ENCODE measurements around the gene SSR4.

SSR4 gene

DNA sequence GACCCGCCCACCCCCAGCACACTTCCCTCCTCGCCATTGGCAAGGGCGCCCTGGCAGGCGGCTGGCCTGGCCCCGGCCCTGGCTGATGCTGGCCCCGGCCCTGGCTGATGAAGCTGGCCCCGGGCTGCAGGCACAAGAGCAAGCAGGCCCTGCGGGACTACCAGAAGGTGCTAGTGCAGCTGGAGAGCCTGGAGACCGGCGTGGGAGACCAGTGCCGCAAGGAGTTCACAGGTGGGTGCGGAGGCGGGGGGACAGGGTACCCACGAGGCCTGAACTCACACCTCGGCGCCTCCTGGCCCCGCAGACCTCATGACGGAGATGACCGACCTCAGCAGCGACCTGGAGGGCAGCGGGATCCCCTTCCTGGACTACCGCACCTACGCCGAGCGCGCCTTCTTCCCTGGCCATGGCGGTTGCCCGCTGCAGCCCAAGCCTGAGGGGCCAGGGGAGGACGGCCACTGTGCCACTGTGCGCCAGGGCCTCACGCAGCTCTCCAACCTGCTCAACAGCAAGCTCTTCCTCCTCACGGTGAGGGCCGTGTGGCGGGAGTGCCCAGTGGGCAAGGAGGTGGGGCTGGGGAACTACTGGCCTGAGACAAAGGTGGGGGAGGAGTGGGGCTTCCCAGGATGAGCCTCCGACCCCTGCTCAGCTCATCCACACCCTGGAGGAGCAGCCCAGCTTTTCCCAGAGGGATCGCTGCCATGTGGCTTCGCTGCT is 19.7 kb upstream of the SSR4 start (continued):
- no peak for TF ChIP-seq ZNF221 (tag by site-specific recombination; IDR thresholded peaks at IDR 0.05; ENCODE audit: borderline replicate concordance)
- TF ChIP-seq ZNF19 (tag by site-specific recombination; IDR thresholded peaks at IDR 0.05; ENCODE audit: low read depth): no peak

DNA sequence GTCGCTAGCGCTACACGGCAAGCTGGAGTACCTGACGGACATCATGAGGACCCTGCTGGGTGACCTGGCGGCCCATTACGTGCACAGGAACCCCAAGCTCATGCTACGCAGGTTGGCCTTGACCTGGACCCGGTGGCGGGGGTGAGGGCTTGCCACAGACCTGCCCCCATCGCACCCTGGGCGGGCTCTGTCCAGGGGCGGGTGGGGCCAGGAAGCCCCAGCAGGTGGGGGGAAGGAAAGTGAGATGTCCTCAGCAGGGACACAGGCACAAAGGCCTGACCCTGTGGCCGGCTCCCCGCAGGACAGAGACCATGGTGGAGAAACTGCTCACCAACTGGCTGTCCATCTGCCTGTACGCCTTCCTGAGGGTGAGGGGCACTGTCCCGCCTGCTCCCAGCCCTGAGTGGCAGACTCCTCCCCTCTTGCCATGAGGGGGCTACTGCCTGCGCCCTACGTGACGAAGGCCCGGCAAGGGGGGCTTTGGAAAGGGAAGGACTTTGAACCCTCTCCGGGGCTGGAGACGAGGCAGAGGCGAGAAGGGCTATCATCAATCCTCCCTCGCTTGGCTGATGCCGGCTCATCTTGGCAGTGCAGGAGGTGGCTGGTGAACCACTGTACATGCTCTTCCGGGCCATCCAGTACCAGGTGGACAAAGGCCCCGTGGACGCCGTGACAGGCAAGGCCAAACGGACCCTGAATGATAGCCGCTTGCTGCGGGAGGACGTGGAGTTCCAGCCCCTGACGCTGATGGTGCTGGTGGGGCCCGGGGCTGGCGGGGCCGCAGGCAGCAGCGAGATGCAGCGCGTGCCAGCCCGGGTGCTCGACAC is 19.0 kb upstream of the SSR4 start:
- ChIA-PET POLR2A (no interaction called here), CTCF (no interaction called here)
- no peaks in the 10 kb centered on the region for H3K9me3 ChIP-seq (ENCODE audit: control insufficient read depth, insufficient read depth, low read depth, low read length)
- TF ChIP-seq OSR2 (tag by site-specific recombination; IDR thresholded peaks at IDR 0.05) (no peak), KLF8 (tag by site-specific recombination; IDR thresholded peaks at IDR 0.05) (peak; percentile 8; the same call in 1 of the 2 replicates)
- no peak overlapping the region for H3K4me3 ChIP-seq (ENCODE audit: low read depth, low read length)
- H3K27ac ChIP-seq (ENCODE audit: extremely low read depth, low read depth, low read length): no peak overlapping the region
- H3K36me3 ChIP-seq (ENCODE audit: control insufficient read depth in 2 of 2, insufficient read depth in 1 of 2, low read length in 2 of 2): no peaks in the 10 kb centered on the region
- no peaks in the 10 kb centered on the region for H3K4me1 ChIP-seq (ENCODE audit: control insufficient read depth, insufficient read depth, low read length)

DNA sequence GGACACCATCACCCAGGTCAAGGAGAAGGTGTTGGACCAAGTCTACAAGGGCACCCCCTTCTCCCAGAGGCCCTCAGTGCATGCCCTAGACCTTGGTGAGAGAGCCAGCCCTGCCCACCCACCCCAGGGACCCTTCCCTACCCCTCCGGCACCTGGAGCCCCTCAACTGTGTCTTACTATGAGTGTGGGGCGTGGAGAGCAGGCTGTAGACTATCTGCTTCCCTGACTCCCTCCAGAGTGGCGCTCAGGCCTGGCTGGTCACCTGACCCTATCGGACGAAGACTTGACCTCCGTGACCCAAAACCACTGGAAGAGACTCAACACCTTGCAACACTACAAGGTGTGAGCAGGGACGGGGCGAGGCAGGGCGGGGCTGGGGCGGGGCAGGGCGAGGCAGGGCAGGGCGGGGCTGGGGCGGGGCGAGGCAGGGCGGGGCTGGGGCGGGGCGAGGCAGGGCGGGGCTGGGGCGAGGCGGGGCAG is 18.3 kb upstream of the SSR4 start:
- Histone ChIP-seq H3K9me3 (ENCODE audit: control insufficient read depth, insufficient read depth, low read depth, low read length) (no peaks in the 10 kb centered on the region), H3K36me3 (ENCODE audit: control insufficient read depth in 2 of 2, insufficient read depth in 1 of 2, low read length in 2 of 2) (no peaks in the 10 kb centered on the region), H3K4me1 (ENCODE audit: control insufficient read depth, insufficient read depth, low read length) (no peaks in the 10 kb centered on the region), H3K4me3 (ENCODE audit: low read depth, low read length) (no peak overlapping the region), H3K27ac (ENCODE audit: extremely low read depth, low read depth, low read length) (no peak overlapping the region)
- ChIA-PET POLR2A (no interaction called here), CTCF (no interaction called here)
- TF ChIP-seq ZNF704 (tag by site-specific recombination; IDR thresholded peaks at IDR 0.05) (no peak), OVOL3 (tag by site-specific recombination; IDR thresholded peaks at IDR 0.05) (no peak), ZBTB1 (tag by site-specific recombination; IDR thresholded peaks at IDR 0.05) (no peak)

DNA sequence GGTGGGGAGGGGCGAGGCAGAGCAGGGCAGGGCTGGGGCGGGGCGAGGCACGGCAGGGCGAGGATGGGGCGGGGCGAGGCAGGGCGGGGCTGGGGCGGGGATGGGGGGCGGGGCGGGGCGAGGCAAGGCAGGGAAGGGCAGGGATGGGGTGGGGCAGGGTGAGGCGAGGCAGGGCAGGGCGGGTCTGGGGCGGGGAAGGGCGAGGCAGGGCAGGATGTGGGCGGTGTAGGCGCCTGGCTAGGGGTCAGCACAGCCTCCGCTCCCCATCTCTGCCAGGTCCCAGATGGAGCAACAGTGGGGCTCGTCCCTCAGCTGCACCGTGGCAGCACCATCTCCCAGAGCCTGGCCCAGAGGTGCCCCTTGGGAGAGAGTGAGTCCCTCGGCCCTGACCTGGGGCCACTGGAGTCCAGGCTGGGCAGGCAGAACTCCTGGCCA is 17.8 kb upstream of the SSR4 start:
- no peaks in the 10 kb centered on the region for H3K36me3 ChIP-seq (ENCODE audit: control insufficient read depth in 2 of 2, insufficient read depth in 1 of 2, low read length in 2 of 2)
- H3K9me3 ChIP-seq (ENCODE audit: control insufficient read depth, insufficient read depth, low read depth, low read length): no peaks in the 10 kb centered on the region
- ChIA-PET POLR2A (no interaction called here), CTCF (no interaction called here)
- no peak overlapping the region for H3K4me3 ChIP-seq (ENCODE audit: low read depth, low read length)
- H3K4me1 ChIP-seq (ENCODE audit: control insufficient read depth, insufficient read depth, low read length): no peaks in the 10 kb centered on the region
- H3K27ac ChIP-seq (ENCODE audit: extremely low read depth, low read depth, low read length): no peak overlapping the region
- TF ChIP-seq ZNF449 (tag by site-specific recombination; IDR thresholded peaks at IDR 0.05): no peak
- peak; percentile 99 for TF ChIP-seq KLF1 (tag by site-specific recombination; IDR thresholded peaks at IDR 0.05)
- TF ChIP-seq SP2 (tag by site-specific recombination; IDR thresholded peaks at IDR 0.05): 0 out of 2 replicates have a peak, but pooled peaks have one; percentile 8
- TF ChIP-seq ZFHX2 (tag by site-specific recombination; conservative IDR thresholded peaks at IDR 0.05): 0 out of 2 replicates have a peak, but pooled peaks have one; percentile 11
- no peak for TF ChIP-seq ZNF169 (tag by site-specific recombination; IDR thresholded peaks at IDR 0.05)
- TF ChIP-seq KLF7 (tag by site-specific recombination; IDR thresholded peaks at IDR 0.05; ENCODE audit: borderline replicate concordance): peak; percentile 84; the same call in 1 of the 2 replicates
- no peak for TF ChIP-seq ELK4 (IDR thresholded peaks at IDR 0.05; ENCODE audit: borderline replicate concordance, low read depth, low read length)
- peak; percentile 80 for TF ChIP-seq KLF17 (tag by site-specific recombination; IDR thresholded peaks at IDR 0.05)
- peak; percentile 98 for TF ChIP-seq KLF8 (tag by site-specific recombination; IDR thresholded peaks at IDR 0.05)
- TF ChIP-seq ZNF354C (tag by site-specific recombination; IDR thresholded peaks at IDR 0.05; ENCODE audit: borderline replicate concordance, low read depth): no peak
